GM18519 (cell line): ENCODE data around the gene UROS.

Experiments used
- ATAC-seq: cut with Tn5 transposase; IDR thresholded peaks from one replicate; pipeline ENCODE4 v1.9.1; 2021; ENCODE audit warnings: mild to moderate bottlenecking, moderate library complexity; ENCODE audit not compliant: unreplicated experiment, low FRiP score

The UROS gene

GRCh38 chr10:125769175-125769574 is 53.9 kb downstream of the UROS start:
- no peak for ATAC-seq

- no peak for ATAC-seq
These were observed 54.7 kb downstream of the UROS start for GRCh38 chr10:125768219-125768855.

GRCh38 chr10:125766511-125766910 is 56.5 kb downstream of the UROS start:
- no peak for ATAC-seq

GRCh38 chr10:125765835-125766234 is 57.2 kb downstream of the UROS start:
- ATAC-seq = no peak

GRCh38 chr10:125762692-125763648 is 60.1 kb downstream of the UROS start:
- no peak for ATAC-seq

GRCh38 chr10:125761961-125762360 is 61.1 kb downstream of the UROS start:
- no peak for ATAC-seq

GRCh38 chr10:125757742-125758141 is 65.3 kb downstream of the UROS start:
- no peak for ATAC-seq

- no peak for ATAC-seq
These were observed 66.1 kb downstream of the UROS start for GRCh38 chr10:125756853-125757487.

- ATAC-seq = no peak
These were observed 66.9 kb downstream of the UROS start for GRCh38 chr10:125756196-125756595.

- no peak for ATAC-seq
These were observed 75.6 kb downstream of the UROS start for GRCh38 chr10:125747417-125747816.

GRCh38 chr10:125744909-125745308 is 78.1 kb downstream of the UROS start:
- no peak for ATAC-seq

GRCh38 chr10:125742465-125742864 is 80.6 kb downstream of the UROS start:
- no peak for ATAC-seq

- ATAC-seq = no peak
These were observed 82.9 kb downstream of the UROS start for GRCh38 chr10:125739994-125740679.
